CD14-positive monocyte (primary cell): Measurements from ENCODE around the gene TNFRSF4. TPM values are rescaled to one million over a fixed set of nuclear protein-coding genes. Genes with fewer than 3 reads are reported as not detected.

Experiments
- DNase-seq, 3 donors: peaks; one replicate each; pipeline ENCODE4 v3.0.0-alpha.2; 2011 to 2022
- H2AFZ ChIP-seq: 2 replicates; pipeline ENCODE4 v1.6.0; 2012; ENCODE audit warnings: mild to moderate bottlenecking, low read depth, low read length, inconsistent platforms; ENCODE audit not compliant: insufficient read depth, poor library complexity, severe bottlenecking
- H3K27ac ChIP-seq, 2 donors: 1 replicate in 1 of 2; 2 replicates in 1 of 2; pipeline ENCODE4 v1.5.1; 2012 to 2013; ENCODE audit warnings: low read length in 2 of 2, control low read depth in 1 of 2, inconsistent platforms in 1 of 2, low read depth in 1 of 2, mild to moderate bottlenecking in 1 of 2
- H3K27me3 ChIP-seq, 2 donors: one replicate each; pipeline versions ENCODE4 v1.6.0 to v1.6.1; 2011 to 2013; ENCODE audit warnings: low read length in 2 of 2; ENCODE audit not compliant: control insufficient read depth in 2 of 2, insufficient read depth in 2 of 2
- H3K36me3 ChIP-seq, 2 donors: replicated peaks in 1 of 2; 1 replicate in 1 of 2; 2 replicates in 1 of 2; pipeline versions ENCODE4 v1.5.1 to v1.6.1; 2012 to 2013; ENCODE audit warnings: low read length in 2 of 2, control low read depth in 1 of 2, inconsistent platforms in 1 of 2, mild to moderate bottlenecking in 1 of 2; ENCODE audit not compliant: insufficient read depth in 2 of 2, control insufficient read depth in 1 of 2
- H3K4me1 ChIP-seq, 2 donors: 1 replicate in 1 of 2; 2 replicates in 1 of 2; pipeline versions ENCODE4 v1.5.1 to v1.6.1; 2012 to 2013; ENCODE audit warnings: low read length in 2 of 2, control low read depth in 1 of 2, inconsistent platforms in 1 of 2, mild to moderate bottlenecking in 1 of 2, moderate library complexity in 1 of 2; ENCODE audit not compliant: insufficient read depth in 2 of 2, control insufficient read depth in 1 of 2
- H3K4me2 ChIP-seq: replicated peaks from 2 replicates; pipeline ENCODE3; 2012; ENCODE audit warnings: low read length, moderate library complexity, mild to moderate bottlenecking; ENCODE audit not compliant: poor library complexity, severe bottlenecking; ENCODE audit errors: extremely low read depth
- H3K4me3 ChIP-seq, 3 experiments: fragments of 200-600 bp in 1 of 3; sonication (generic) in 1 of 3; replicated peaks in 1 of 3; 1 replicate in 2 of 3; 2 replicates in 1 of 3; pipeline ENCODE4 v1.5.1; 2011 to 2013; ENCODE audit warnings: low read length in 3 of 3, mild to moderate bottlenecking in 3 of 3, control low read depth in 2 of 3, low read depth in 2 of 3, inconsistent platforms in 1 of 3, moderate library complexity in 1 of 3
- H3K79me2 ChIP-seq: 2 replicates; pipeline ENCODE4 v1.6.0; 2012; ENCODE audit warnings: mild to moderate bottlenecking, control low read depth, inconsistent platforms, low read length, moderate library complexity; ENCODE audit not compliant: insufficient read depth
- H3K9ac ChIP-seq: 2 replicates; pipeline ENCODE4 v1.6.0; 2017; ENCODE audit warnings: low read length, mild to moderate bottlenecking; ENCODE audit not compliant: insufficient read depth, poor library complexity, severe bottlenecking
- H3K9me3 ChIP-seq, 2 donors: replicated peaks in 1 of 2; 1 replicate in 1 of 2; 2 replicates in 1 of 2; pipeline versions ENCODE4 v1.5.1 to v1.6.1; 2012 to 2013; ENCODE audit warnings: low read length in 2 of 2, control low read depth in 1 of 2; ENCODE audit not compliant: control insufficient read depth in 1 of 2, insufficient read depth in 1 of 2
- H4K20me1 ChIP-seq: 2 replicates; pipeline ENCODE4 v1.6.0; 2012; ENCODE audit warnings: mild to moderate bottlenecking, low read length, control low read depth, moderate library complexity; ENCODE audit not compliant: insufficient read depth
- H3K27ac Mint-ChIP-seq, 7 donors: one replicate each; pipeline ENCODE4 v1.8.0; 2020; ENCODE audit warnings: mild to moderate bottlenecking in 7 of 7, mixed read lengths in 7 of 7, moderate library complexity in 6 of 7, inconsistent platforms in 2 of 7
- H3K27me3 Mint-ChIP-seq, 3 donors: one replicate each; pipeline ENCODE4 v1.8.0; 2021 to 2022; ENCODE audit warnings: low read depth in 3 of 3, mild to moderate bottlenecking in 3 of 3, mixed read lengths in 3 of 3, moderate library complexity in 3 of 3, inconsistent platforms in 1 of 3
- H3K36me3 Mint-ChIP-seq, 2 donors: one replicate each; pipeline ENCODE4 v1.8.0; 2020; ENCODE audit warnings: mixed read lengths in 2 of 2, inconsistent platforms in 1 of 2, mild to moderate bottlenecking in 1 of 2
- H3K4me1 Mint-ChIP-seq: one replicate; pipeline ENCODE4 v1.8.0; 2020; ENCODE audit warnings: mild to moderate bottlenecking, mixed read lengths
- H3K4me3 Mint-ChIP-seq, 2 donors: one replicate each; pipeline ENCODE4 v1.8.0; 2020; ENCODE audit warnings: mild to moderate bottlenecking in 2 of 2, mixed read lengths in 2 of 2, moderate library complexity in 1 of 2
- H3K9me3 Mint-ChIP-seq, 7 donors: one replicate each; pipeline ENCODE4 v1.8.0; 2020 to 2022; ENCODE audit warnings: mixed read lengths in 7 of 7, mild to moderate bottlenecking in 6 of 7, moderate library complexity in 6 of 7, inconsistent platforms in 2 of 7
- CTCF ChIP-seq: fragments of 200-600 bp; IDR thresholded peaks from one replicate; pipeline ENCODE4 v1.8.0; 2022; ENCODE audit warnings: antibody characterized with exemption, mild to moderate bottlenecking
- WGBS: methylation state at CpG from one replicate; pipeline ENCODE4 v1.1.5; 2013; ENCODE audit warnings: missing lambda C conversion rate; ENCODE audit not compliant: insufficient coverage; 5-methylcytosine and 5-hydroxymethylcytosine counted together
- intact Hi-C, 2 donors: fragments of 100-400 bp; cut with micrococcal nuclease; formaldehyde crosslinking; loops; one replicate each; pipeline versions ENCODE4 v1.15.0 to v1.15.1; 2023
- polyA plus RNA-seq, 3 donors: library from polyadenylated mRNA; depleted of rRNA in 1 of 3; unstranded in 2 of 3; stranded (reverse) in 1 of 3; fragments of 300-500 nt in 2 of 3; fragments of >200 nt in 1 of 3; fragmentation: Illumina TruSeq in 2 of 3; gene quantifications; 1 replicate in 2 of 3; 2 replicates in 1 of 3; pipeline ENCODE4 v1.2.3, GENCODE V29; 2012 to 2021

The TNFRSF4 gene
- polyA plus RNA-seq, 3 donors: 0.05 TPM; not detected in 2

DNA sequence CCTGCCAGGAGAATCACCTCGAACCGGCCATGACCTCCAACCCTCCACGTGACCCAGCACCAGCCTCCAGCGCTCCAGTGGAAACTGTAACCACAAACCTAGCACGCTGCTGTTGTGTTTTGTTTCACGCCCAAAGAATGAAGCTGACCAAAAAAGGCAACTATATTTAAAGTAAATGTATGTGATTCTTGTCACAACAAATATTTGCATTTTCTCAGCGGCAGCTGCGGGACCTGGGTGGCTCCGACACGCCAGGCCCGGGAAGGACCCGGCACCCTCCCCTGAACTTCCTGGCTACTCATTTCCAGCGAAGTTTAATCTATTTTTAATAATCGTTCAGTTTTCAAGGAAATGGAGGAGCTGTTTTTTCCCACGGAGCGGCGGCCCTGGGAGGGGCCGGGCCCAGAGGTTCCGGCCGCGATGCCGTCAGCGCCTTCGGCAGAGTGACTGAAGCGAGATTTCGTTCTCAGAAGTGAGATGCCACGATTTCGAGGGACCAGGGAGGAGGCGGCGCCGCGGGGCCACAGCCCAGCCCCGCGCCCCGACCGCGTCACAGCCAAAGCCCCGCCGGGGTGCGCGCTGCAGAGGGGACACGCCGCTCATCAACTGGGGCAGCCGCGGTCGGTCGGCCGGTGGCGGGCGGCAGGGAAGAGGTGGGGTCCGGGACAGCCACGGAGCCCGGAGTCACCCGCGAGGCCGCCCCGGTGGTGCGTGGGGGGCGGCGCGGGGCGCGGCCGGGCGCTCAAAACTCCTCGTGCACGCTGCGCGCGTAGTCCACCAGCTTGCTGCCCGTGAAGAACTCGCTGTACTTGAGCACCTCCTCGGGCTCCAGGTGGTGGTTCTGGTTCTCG is 3.0 kb upstream of the TNFRSF4 start:
- Histone ChIP-seq H3K27ac (no peak overlapping the region), H4K20me1 (peaks cover 47% of the 10 kb centered on the region), H3K4me1 (peaks cover 6 to 8% of the 10 kb centered on the region in 2 donors), H3K79me2 (peaks cover 3% of the 10 kb centered on the region), H3K9me3 (no peaks in the 10 kb centered on the region), H3K4me2 (no peak overlapping the region), H3K36me3 (peaks cover 55 to 58% of the 10 kb centered on the region in 2 donors), H3K27me3 (peaks cover 0 to 22% of the 10 kb centered on the region in 2 donors), H3K9ac (no peak overlapping the region), H2AFZ (no peak overlapping the region), H3K4me3 (no peak overlapping the region)
- H3K27ac Mint-ChIP-seq: peak overlapping the region in 1 of 7 donors; percentile 76
- H3K27me3 Mint-ChIP-seq: peaks cover 13 to 30% (median 23%) of the 10 kb centered on the region in 3 donors
- WGBS: 97% methylated on average over 68 of the region's 74 CpGs
- no peaks in the 10 kb centered on the region for H3K9me3 Mint-ChIP-seq
- H3K36me3 Mint-ChIP-seq: peaks cover 42 to 53% of the 10 kb centered on the region in 2 donors
- no peak for DNase-seq
- H3K4me3 Mint-ChIP-seq: no peak overlapping the region
- intact Hi-C loops: no loop called here
- TF ChIP-seq CTCF: no peak
- peaks cover 2% of the 10 kb centered on the region for H3K4me1 Mint-ChIP-seq

- Mint-ChIP-seq H3K27me3 (peaks cover 14 to 32% (median 27%) of the 10 kb centered on the region in 3 donors), H3K36me3 (peaks cover 37 to 45% of the 10 kb centered on the region in 2 donors), H3K27ac (peak overlapping the region in 1 of 7 donors; percentile 58), H3K9me3 (no peaks in the 10 kb centered on the region), H3K4me3 (no peak overlapping the region), H3K4me1 (peaks cover 2% of the 10 kb centered on the region)
- Histone ChIP-seq H3K27ac (no peak overlapping the region), H3K9me3 (no peaks in the 10 kb centered on the region), H3K36me3 (peaks cover 47 to 49% of the 10 kb centered on the region in 2 donors), H3K4me2 (no peak overlapping the region), H3K27me3 (peaks cover 0 to 22% of the 10 kb centered on the region in 2 donors), H2AFZ (no peak overlapping the region), H3K4me3 (no peak overlapping the region), H4K20me1 (peaks cover 39% of the 10 kb centered on the region), H3K9ac (no peak overlapping the region), H3K4me1 (peaks cover 6 to 8% of the 10 kb centered on the region in 2 donors), H3K79me2 (peaks cover 3% of the 10 kb centered on the region)
- 97% methylated on average over 20 of the region's 21 CpGs for WGBS
- intact Hi-C loops: no loop called here
- TF ChIP-seq CTCF: no peak
- DNase-seq: no peak
Observed at GRCh38 chr1:1215881-1216605, 2.1 kb upstream of the TNFRSF4 start.
